Lung (tissue), 12 donors: Measurements from ENCODE around the gene VSIG10L2. TPM values are rescaled to one million over a fixed set of nuclear protein-coding genes. Genes with fewer than 3 reads are reported as not detected.

ENCODE experiments used
- ATAC-seq: fragments of 200-7000 bp; cut with Tn5 transposase; one replicate; pipeline ENCODE4 v1.9.1; 2020; ENCODE audit warnings: moderate number of reproducible peaks; ENCODE audit not compliant: insufficient read depth, low FRiP score
- DNase-seq, 3 donors: peaks; one replicate each; pipeline ENCODE4 v3.0.0-alpha.2; 2013 to 2017
- H3K27ac ChIP-seq, 2 donors: one replicate each; pipeline ENCODE4 v1.5.1; 2013; ENCODE audit warnings: mild to moderate bottlenecking in 2 of 2, moderate library complexity in 2 of 2, control low read depth in 1 of 2, inconsistent platforms in 1 of 2, low read depth in 1 of 2, low read length in 1 of 2
- H3K27me3 ChIP-seq, 3 donors: one replicate each; pipeline ENCODE4 v1.5.1; 2013; ENCODE audit warnings: low read length in 2 of 3; ENCODE audit not compliant: control insufficient read depth in 3 of 3, insufficient read depth in 3 of 3
- H3K36me3 ChIP-seq, 4 donors: one replicate each; pipeline ENCODE4 v1.5.1; 2013; ENCODE audit warnings: low read length in 4 of 4, mild to moderate bottlenecking in 1 of 4, moderate library complexity in 1 of 4; ENCODE audit not compliant: control insufficient read depth in 4 of 4, insufficient read depth in 4 of 4
- H3K4me1 ChIP-seq, 5 donors: one replicate each; pipeline ENCODE4 v1.5.1; 2013; ENCODE audit warnings: low read length in 5 of 5, mild to moderate bottlenecking in 2 of 5, moderate library complexity in 1 of 5; ENCODE audit not compliant: control insufficient read depth in 5 of 5, insufficient read depth in 5 of 5
- H3K4me3 ChIP-seq: one replicate; pipeline ENCODE4 v1.5.1; 2013; ENCODE audit warnings: mild to moderate bottlenecking, control low read depth, moderate library complexity
- H3K9ac ChIP-seq, 2 donors: one replicate each; pipeline ENCODE4 v1.5.1; 2013; ENCODE audit warnings: low read length in 2 of 2, control low read depth in 1 of 2; ENCODE audit not compliant: insufficient read depth in 1 of 2
- H3K9me3 ChIP-seq, 4 donors: one replicate each; pipeline ENCODE4 v1.5.1; 2013; ENCODE audit warnings: low read length in 3 of 4, mild to moderate bottlenecking in 1 of 4, moderate library complexity in 1 of 4; ENCODE audit not compliant: control insufficient read depth in 4 of 4, insufficient read depth in 3 of 4
- WGBS, 2 donors: extraction: QIAGEN DNeasy Blood & Tissue Kit; methylation state at CpG; one replicate each; pipeline ENCODE4 v1.1.7; 2013; 5-methylcytosine and 5-hydroxymethylcytosine counted together
- polyA plus RNA-seq, 2 donors: library from polyadenylated mRNA; stranded (reverse); fragments of 200-250 nt; gene quantifications; one replicate each; pipeline ENCODE4 v1.2.1, GENCODE V29; 2013
- total RNA-seq, 2 donors: library from RNA; depleted of rRNA in 1 of 2; stranded (reverse); fragments of >200 nt in 1 of 2; gene quantifications; one replicate each; pipeline ENCODE4 v1.2.1, GENCODE V29; 2014 to 2021
- TF ChIP-seq, protein P1 (sequence below): IDR thresholded peaks from 2 replicates; pipeline ENCODE4 v1.5.1; 2012; ENCODE audit warnings: mild to moderate bottlenecking; ENCODE audit errors: control extremely low read depth, extremely low read depth
- donor health status: control.
- donor health status: control.
- donor health status: Bipolar disorder and iron deficiency.
- donor health status: healthy.
- donor health status: DM: yes; HTN: yes; CAD: no.

The VSIG10L2 gene
- total and polyA plus RNA-seq, 4 donors = 0.18 to 0.43 (median 0.30) TPM

DNA sequence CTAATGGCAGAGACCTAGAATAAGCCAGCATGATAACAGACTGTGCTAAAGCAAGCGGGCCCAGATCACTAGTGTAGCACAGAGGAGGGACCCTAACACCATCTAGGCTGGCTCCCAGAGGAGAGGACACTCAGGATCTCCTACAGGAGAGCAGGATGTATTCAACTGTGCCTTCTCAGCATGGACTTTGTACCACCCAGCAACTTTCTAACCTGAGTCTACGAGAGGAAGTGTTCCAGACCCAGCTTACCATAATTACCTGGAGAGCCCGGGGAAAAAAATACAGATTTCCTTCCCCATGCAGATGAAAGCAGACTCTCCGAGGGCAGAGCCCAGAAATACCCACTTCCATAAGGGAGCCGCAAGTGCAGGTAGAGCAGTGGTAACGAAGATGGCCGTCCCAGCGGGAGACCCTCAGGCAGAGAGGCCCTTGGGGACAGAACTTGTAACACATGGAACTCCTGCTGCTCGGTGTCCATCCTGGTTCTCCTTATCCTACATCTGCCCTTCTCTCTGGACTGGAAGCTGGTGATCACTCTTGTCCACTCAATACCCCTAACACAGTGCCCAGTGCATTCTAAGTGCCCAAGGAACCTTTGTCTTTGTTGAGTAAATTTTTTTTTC, 21.3 kb upstream of the VSIG10L2 start:
- Histone ChIP-seq H3K9me3 (no peaks in the 10 kb centered on the region), H3K27ac (no peak overlapping the region), H3K27me3 (no peaks in the 10 kb centered on the region), H3K36me3 (no peaks in the 10 kb centered on the region), H3K4me3 (no peak overlapping the region), H3K9ac (no peak overlapping the region), H3K4me1 (peaks cover 0 to 7% (median 0%) of the 10 kb centered on the region in 5 donors)
- 90 to 92% methylated on average over 9 of the region's 9 CpGs for WGBS, 2 donors
- DNase-seq (no peak), ATAC-seq (no peak)
- TF ChIP-seq, protein P1, sequence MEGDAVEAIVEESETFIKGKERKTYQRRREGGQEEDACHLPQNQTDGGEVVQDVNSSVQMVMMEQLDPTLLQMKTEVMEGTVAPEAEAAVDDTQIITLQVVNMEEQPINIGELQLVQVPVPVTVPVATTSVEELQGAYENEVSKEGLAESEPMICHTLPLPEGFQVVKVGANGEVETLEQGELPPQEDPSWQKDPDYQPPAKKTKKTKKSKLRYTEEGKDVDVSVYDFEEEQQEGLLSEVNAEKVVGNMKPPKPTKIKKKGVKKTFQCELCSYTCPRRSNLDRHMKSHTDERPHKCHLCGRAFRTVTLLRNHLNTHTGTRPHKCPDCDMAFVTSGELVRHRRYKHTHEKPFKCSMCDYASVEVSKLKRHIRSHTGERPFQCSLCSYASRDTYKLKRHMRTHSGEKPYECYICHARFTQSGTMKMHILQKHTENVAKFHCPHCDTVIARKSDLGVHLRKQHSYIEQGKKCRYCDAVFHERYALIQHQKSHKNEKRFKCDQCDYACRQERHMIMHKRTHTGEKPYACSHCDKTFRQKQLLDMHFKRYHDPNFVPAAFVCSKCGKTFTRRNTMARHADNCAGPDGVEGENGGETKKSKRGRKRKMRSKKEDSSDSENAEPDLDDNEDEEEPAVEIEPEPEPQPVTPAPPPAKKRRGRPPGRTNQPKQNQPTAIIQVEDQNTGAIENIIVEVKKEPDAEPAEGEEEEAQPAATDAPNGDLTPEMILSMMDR = no peak

DNA sequence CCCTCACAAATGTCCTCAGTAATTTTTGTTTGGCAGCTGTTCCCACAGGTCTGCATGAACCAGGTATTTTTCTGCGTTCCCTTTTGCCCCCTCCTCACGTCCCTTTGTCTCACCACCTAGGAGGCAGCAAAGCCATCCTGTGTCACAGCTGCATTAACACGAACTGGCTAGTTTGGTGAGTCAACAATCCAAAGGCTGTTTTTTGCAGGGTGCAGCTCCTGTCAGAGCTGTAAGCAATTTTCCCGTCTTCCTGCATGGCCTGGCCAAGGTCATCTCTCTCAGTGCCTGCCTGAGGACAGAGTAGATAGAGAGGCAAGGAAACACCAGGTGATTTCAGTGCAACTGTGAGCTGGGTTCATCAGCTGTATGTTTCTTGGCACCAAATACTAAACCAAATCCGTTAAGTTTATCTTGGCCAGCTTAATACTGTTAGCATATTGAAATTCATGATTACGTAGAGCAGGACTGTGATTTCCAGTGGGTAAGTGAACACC, 20.6 kb upstream of the VSIG10L2 start:
- ATAC-seq (no peak), DNase-seq (peak in 2 of 3 donors; percentile 8 to 11)
- Histone ChIP-seq H3K9me3 (no peaks in the 10 kb centered on the region), H3K9ac (no peak overlapping the region), H3K4me3 (no peak overlapping the region), H3K27ac (no peak overlapping the region), H3K36me3 (no peaks in the 10 kb centered on the region), H3K27me3 (no peaks in the 10 kb centered on the region), H3K4me1 (peaks cover 0 to 7% (median 0%) of the 10 kb centered on the region in 5 donors)
- TF ChIP-seq, protein P1 = no peak
- WGBS, 2 donors = 77 to 84% methylated on average over 6 of the region's 6 CpGs

DNA sequence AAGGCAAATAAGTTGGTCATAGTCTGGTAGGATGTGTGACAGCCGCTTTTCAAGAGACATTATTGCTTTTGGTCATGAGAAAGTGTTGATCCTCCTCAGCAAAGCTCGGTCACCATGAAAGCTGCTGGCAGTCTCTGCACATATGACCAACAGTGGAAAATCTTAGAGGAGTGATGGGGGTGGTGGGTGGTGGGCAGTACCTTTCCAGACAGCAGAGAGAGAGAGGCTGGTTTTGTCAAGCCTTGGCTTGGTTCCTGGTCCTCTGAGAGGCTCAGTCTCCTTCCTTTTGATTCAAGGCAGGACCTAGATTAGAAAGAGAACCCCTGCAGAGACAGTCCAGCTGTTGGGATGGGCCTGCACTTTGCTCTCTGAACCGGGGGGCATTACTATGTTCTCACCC, 20.0 kb upstream of the VSIG10L2 start:
- ATAC-seq (no peak), DNase-seq (no peak)
- no peaks in the 10 kb centered on the region for H3K36me3 ChIP-seq
- H3K9ac ChIP-seq = no peak overlapping the region
- H3K27ac ChIP-seq = no peak overlapping the region
- no peaks in the 10 kb centered on the region for H3K9me3 ChIP-seq
- TF ChIP-seq, protein P1 = no peak
- no peak overlapping the region for H3K4me3 ChIP-seq
- 72 to 86% methylated on average over 3 of the region's 3 CpGs for WGBS, 2 donors
- H3K27me3 ChIP-seq = no peaks in the 10 kb centered on the region
- peaks cover 0 to 7% (median 0%) of the 10 kb centered on the region in 5 donors for H3K4me1 ChIP-seq
